ENCODE results near the gene PIGL. TPM values are rescaled to one million over a fixed set of nuclear protein-coding genes. Genes with fewer than 3 reads are reported as not detected.

Gene PIGL
- total RNA-seq, 1 donor from 2014 or later, result 23.1 TPM

DNA sequence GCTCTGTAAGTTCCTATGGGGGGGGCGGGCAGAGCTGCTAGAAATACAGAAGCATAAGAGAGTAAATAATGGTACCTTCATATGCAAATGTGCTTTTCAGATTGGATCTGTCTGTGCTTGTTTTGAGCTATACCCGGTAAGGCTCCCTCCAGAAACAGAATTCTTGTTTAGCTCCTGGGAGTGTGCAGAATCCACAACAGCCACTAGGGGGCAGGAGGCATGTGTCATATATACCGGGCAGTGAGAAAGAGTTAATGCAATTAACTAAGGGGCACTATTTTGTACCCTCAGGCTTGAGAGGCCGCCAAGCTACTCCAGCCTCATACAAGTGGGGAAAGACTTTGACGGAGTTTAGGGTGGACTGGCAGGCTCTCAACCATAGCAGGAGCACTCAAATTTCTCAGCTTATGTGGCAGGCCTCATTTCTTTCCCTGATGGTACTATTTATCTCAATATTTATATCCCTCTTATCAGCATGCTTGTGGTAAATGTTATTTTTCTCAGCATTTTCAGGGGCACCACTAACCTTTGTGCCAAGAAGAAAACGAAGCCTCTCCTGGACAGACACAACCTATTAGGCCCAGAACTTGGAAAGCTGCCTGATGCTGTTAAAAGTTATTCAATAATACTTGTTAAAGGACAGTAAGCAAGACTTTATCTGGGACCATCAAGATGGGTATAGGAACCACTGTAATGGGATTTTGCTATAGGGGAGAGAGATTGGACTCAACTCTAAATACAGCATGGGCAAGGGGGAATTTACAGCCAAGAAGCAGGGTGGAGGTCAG is 146.9 kb downstream of the PIGL start:
- Mint-ChIP-seq H3K27me3 (ENCODE audit: unreplicated experiment) (no peaks in the 10 kb centered on the region), H3K36me3 (ENCODE audit: low read depth, unreplicated experiment) (no peaks in the 10 kb centered on the region), H3K4me1 (ENCODE audit: unreplicated experiment) (no peaks in the 10 kb centered on the region), H3K27ac (ENCODE audit: unreplicated experiment) (no peak overlapping the region), H3K4me3 (ENCODE audit: unreplicated experiment) (no peak overlapping the region), H3K9me3 (ENCODE audit: unreplicated experiment) (no peaks in the 10 kb centered on the region)
- TF ChIP-seq, protein P1, sequence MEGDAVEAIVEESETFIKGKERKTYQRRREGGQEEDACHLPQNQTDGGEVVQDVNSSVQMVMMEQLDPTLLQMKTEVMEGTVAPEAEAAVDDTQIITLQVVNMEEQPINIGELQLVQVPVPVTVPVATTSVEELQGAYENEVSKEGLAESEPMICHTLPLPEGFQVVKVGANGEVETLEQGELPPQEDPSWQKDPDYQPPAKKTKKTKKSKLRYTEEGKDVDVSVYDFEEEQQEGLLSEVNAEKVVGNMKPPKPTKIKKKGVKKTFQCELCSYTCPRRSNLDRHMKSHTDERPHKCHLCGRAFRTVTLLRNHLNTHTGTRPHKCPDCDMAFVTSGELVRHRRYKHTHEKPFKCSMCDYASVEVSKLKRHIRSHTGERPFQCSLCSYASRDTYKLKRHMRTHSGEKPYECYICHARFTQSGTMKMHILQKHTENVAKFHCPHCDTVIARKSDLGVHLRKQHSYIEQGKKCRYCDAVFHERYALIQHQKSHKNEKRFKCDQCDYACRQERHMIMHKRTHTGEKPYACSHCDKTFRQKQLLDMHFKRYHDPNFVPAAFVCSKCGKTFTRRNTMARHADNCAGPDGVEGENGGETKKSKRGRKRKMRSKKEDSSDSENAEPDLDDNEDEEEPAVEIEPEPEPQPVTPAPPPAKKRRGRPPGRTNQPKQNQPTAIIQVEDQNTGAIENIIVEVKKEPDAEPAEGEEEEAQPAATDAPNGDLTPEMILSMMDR (IDR thresholded peaks at IDR 0.05; ENCODE audit: unreplicated experiment), result peak; percentile 89
- peak; percentile 77 for DNase-seq (ENCODE audit: low spot score)

DNA sequence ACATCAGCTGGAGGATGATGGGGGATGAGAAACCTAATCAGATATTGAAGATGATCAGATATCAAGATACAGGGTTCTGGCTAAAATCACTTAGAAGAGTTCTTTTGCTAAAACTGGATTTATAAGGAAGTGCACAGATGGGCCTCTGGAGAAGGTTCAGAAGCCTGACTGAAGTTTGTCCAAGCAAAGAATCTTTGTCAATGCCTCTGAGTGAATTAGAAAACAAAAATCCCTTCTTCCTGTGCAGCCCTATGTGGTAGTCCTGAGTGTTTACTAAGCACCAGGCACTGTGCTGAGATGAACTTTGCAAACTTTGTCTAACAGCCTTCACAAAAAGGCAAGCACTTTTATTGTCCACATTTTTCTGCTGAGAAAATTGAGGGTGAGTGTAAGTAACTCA is 147.6 kb downstream of the PIGL start:
- no peak for DNase-seq (ENCODE audit: low spot score)

DNA sequence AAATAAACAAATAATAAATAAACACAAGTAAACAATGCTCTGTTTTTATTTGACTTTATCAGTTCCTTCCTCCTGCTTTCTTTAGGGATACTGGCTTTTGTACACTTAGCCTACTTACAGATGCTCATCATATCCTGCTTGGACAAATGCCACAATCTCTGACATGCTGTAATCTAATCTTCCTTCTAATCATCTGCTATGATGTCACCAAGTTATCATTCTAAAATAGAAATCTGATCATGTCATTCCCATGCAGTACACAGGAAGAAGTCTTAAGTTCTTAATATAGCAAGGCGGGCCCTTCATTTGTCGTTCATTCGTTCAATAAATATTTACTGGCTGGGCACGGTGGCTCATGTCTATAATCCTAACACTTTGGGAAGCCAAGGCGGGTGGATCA is 154.7 kb downstream of the PIGL start:
- no peak overlapping the region for H3K4me3 Mint-ChIP-seq (ENCODE audit: unreplicated experiment)
- no peak for DNase-seq (ENCODE audit: low spot score)
- peaks cover 3% of the 10 kb centered on the region for H3K4me1 Mint-ChIP-seq (ENCODE audit: unreplicated experiment)
- H3K27ac Mint-ChIP-seq (ENCODE audit: unreplicated experiment), result no peak overlapping the region
- no peaks in the 10 kb centered on the region for H3K36me3 Mint-ChIP-seq (ENCODE audit: low read depth, unreplicated experiment)
- H3K9me3 Mint-ChIP-seq (ENCODE audit: unreplicated experiment), result no peaks in the 10 kb centered on the region
- TF ChIP-seq, protein P1 (IDR thresholded peaks at IDR 0.05; ENCODE audit: unreplicated experiment), result no peak
- peaks cover 1% of the 10 kb centered on the region for H3K27me3 Mint-ChIP-seq (ENCODE audit: unreplicated experiment)

More for the DNA sequence above, 147.6 kb downstream of the PIGL start:
- H3K4me1 Mint-ChIP-seq (ENCODE audit: unreplicated experiment), result no peaks in the 10 kb centered on the region
- TF ChIP-seq, protein P1 (IDR thresholded peaks at IDR 0.05; ENCODE audit: unreplicated experiment), result no peak
- H3K36me3 Mint-ChIP-seq (ENCODE audit: low read depth, unreplicated experiment), result no peaks in the 10 kb centered on the region
- no peaks in the 10 kb centered on the region for H3K9me3 Mint-ChIP-seq (ENCODE audit: unreplicated experiment)
- no peak overlapping the region for H3K4me3 Mint-ChIP-seq (ENCODE audit: unreplicated experiment)
- no peaks in the 10 kb centered on the region for H3K27me3 Mint-ChIP-seq (ENCODE audit: unreplicated experiment)
- H3K27ac Mint-ChIP-seq (ENCODE audit: unreplicated experiment), result no peak overlapping the region

DNA sequence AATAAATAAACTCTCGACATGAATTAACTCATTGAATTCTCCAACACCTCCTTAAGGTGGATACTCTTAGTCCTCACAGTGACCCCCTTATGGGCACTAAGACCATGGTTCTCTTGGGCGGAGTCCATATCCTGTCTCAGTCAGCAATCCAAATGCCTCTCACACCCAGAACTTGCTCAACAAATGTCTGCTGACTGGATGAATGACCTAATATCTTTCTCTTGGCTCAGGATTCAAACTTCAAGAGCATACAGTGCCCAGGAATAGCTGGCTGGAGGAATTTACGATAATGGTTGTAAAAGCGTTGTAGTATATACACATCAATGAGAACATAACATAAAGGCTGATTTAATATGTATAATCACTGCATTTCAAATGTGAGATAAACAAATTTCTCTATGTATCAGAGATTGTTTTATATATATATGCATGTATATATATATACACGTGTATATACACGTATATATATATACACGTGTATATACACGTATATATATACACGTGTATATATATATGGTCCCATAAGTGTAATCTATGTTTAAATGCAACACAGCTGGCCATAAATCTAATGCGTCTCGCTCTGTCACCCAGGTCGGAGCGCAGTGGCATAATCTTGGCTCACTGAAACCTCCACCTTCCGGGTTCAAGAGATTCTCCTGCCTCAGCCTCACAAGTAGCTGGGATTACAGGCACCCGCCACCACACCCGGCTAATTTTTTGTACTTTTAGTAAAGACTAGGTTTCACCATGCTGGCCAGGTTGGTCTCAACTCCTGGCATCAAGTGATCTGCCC is 157.3 kb downstream of the PIGL start:
- TF ChIP-seq, protein P1 (IDR thresholded peaks at IDR 0.05; ENCODE audit: unreplicated experiment), result no peak
- Mint-ChIP-seq H3K27ac (ENCODE audit: unreplicated experiment) (no peak overlapping the region), H3K4me1 (ENCODE audit: unreplicated experiment) (peaks cover 3% of the 10 kb centered on the region), H3K4me3 (ENCODE audit: unreplicated experiment) (no peak overlapping the region), H3K36me3 (ENCODE audit: low read depth, unreplicated experiment) (no peaks in the 10 kb centered on the region), H3K9me3 (ENCODE audit: unreplicated experiment) (no peaks in the 10 kb centered on the region), H3K27me3 (ENCODE audit: unreplicated experiment) (peaks cover 1% of the 10 kb centered on the region)
- no peak for DNase-seq (ENCODE audit: low spot score)

Small RNA genes within 50 kb of the gene (microRNA-seq; reads per million reads assigned to microRNA genes)
- not detected for gene MIR1288 (ENCODE audit: unreplicated experiment)

Other genes starting within 250 kb of the PIGL start
- 39.4 TPM for gene ZSWIM7, start 217.5 kb upstream of the PIGL start, total RNA-seq (ENCODE audit: unreplicated experiment)
- 29.6 TPM for gene TTC19, start 217.4 kb upstream of the PIGL start, total RNA-seq (ENCODE audit: unreplicated experiment)
- gene NCOR1, start 1.7 kb upstream of the PIGL start, total RNA-seq (ENCODE audit: unreplicated experiment), result 104 TPM
- gene CENPV, start 136.3 kb downstream of the PIGL start, total RNA-seq (ENCODE audit: unreplicated experiment), result 11.4 TPM
- 2,050 TPM for gene UBB, start 163.9 kb downstream of the PIGL start, total RNA-seq (ENCODE audit: unreplicated experiment)
- gene TRPV2, start 198.4 kb downstream of the PIGL start, total RNA-seq (ENCODE audit: unreplicated experiment), result 4.8 TPM